Glomerular visceral epithelial cell (primary cell): ENCODE results near the gene PRAMEF6.
"Not testable (repeated sequence)": the region's sequence is repeated elsewhere in the genome, so short reads cannot be mapped to it uniquely, and the experiment has no call there.

Experiments
- DNase-seq: peaks from one replicate; pipeline ENCODE4 v3.0.0-alpha.2; 2016; ENCODE audit errors: extremely low spot score

PRAMEF6 gene

GRCh38 chr1:12947480-12947879, at the start of gene PRAMEF6:
Gene PRAMEF6, minus strand, starts transcription at chr1:12947580. Its CDS starts 5,062 bp downstream, at chr1:12942518.
- not testable (repeated sequence) for DNase-seq

DNA sequence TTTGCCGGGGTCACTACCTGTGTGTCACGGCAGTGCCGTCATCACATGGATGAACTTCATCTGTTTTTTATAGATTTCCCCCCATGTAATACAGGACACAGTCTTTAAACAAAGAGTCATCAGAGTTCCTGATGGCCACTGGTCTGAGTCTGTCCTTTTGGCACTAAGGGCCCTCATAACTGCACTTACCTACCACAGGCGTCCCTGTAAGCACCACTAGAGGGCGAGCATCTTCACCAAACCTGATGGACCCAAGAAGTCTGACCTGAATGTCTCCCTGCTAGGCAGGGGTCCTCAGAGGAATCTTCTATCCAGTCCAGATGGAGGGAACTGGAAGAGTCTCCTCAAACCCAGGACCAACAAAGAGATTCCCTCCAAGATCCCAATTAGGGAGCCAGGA, 23.0 kb downstream of the PRAMEF6 start:
- DNase-seq, result not testable (repeated sequence)

GRCh38 chr1:12921749-12922148, 25.6 kb downstream of the PRAMEF6 start:
- DNase-seq, result not testable (repeated sequence)

DNA sequence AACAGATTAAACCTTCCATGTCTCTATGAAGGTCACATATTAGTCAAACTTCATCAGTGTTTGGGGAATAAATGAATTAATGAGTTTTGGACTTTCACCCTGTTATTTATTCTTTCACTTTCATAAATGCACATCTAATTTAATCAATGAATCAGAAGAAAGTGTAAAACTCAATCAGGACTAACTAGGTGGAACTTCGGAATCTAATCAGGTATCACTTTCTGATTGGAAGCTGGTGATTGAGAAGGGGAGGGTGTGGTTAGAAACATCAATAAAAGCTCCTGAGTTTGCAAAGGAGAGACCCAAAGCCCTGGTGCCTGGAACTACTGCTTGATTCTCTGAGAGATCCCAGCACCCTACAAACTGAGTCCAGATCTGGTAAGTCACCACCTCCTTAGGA, 31.1 kb downstream of the PRAMEF6 start, which contains the start of gene PRAMEF7:
Gene PRAMEF7 (plus strand): TSS at position 301 of the 400 bp plus-strand sequence. CDS start 1,083 bp downstream, outside the sequence.
- not testable (repeated sequence) for DNase-seq

DNA sequence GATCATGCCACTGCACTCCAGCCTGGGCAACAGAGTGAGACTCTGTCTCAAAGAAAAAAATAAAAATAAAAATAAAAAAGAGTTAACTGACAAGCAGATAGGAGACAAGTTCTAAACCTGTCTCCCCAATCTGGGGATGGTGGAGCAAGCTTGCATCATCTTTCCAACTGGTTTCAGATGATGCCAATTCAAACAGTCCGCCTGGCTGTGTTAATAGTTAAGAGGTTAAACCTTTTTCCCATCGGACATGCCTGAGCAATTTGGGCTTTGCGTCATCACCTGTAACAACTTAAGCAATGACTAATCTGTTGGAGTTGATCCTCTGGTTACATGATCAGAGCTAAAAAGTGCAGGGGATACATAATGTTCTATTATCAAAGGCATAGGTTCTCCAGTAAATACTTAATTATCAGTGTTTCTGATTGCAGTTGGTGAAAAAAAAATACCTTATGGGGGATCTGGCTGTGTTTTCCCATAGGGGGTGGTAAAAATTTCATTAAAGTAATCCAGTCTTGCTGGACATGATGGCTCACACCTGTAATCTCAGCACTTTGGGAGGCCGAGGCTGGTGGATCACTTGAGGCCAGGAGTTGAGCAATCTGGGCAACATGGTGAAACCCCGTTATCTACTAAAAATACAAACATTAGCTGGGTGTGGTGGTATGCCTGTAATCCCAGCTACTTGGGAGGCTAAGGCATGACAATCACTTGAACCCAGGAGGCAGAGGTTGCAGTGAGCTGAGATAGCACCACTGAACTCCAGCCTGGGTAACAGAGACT, 43.4 kb downstream of the PRAMEF6 start:
- DNase-seq, result not testable (repeated sequence)

DNA sequence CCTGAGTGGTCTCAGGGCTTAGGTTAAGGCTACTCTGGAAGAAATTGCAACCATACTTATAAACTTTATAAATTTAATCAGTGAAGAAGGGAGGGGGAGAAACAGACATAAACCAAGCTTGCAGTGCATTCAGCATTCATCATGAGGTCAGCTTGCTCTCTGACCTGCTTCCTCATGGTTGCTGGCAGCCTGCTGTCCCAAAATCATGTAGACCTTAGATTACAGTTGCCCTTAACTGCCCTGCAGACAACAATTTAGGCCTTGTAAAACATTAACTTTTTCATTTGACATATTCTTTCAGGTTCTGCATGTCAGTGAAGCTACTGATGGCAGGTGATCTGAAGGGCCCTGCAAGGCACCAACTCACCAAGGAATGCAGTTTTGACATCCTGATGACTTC, 48.2 kb downstream of the PRAMEF6 start:
- not testable (repeated sequence) for DNase-seq

GRCh38 chr1:12898170-12898569, 49.2 kb downstream of the PRAMEF6 start, which contains the start of gene PRAMEF10:
Gene PRAMEF10, minus strand, starts transcription at chr1:12898270. Its CDS starts 2,423 bp downstream, at chr1:12895847.
- not testable (repeated sequence) for DNase-seq
